Measurements from ENCODE around the gene RALGDS. TPM values are rescaled to one million over a fixed set of nuclear protein-coding genes. Genes with fewer than 3 reads are reported as not detected.

Gene RALGDS
- polyA plus RNA-seq, 4 donors, result 32.2 to 47.1 (median 33.5) TPM

DNA sequence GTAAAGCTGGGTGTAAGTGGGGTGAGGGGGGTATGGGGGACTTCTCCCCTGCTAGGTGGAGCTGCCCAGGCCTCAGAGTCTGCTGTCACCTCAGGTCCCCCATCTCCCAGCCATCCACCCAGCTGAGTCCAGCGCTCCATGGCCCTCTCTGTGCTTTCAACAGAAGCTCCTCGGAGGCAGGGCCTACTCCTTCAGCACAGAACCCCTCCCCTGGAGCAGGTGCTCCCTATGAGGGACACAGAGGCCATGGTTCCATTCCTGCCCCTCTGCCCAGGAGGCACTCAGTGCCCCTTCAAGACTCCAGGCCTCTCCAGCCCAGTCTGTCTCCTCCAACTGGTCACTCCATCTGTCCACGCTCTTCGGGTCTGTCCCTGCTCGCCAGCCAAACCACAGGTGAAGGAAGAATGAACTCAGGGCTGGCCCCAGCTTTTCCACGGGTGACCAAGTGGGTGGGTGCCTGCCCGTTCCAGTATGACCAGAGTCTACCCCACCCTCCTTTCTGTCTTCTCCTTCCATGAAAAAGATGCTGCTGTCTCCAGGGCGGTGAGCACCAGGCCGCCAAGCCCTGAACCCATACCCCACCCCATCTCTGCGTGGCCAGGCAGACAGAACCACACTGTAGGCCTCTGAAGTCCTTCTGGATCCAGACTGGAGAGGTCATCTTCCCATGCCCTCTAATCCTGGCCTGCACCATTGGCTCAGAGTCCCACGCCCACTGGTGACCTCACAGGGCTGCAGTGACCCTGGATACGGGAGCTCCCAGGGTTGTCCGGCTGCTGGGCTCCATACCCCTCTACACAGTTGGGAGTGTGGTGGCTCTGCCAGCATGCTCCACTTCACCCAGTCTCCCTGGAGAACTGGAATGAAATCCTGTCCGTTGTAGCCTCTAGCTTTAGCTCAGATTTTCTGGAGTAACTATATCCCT, 30.8 kb upstream of the RALGDS start:
- no peak for DNase-seq (ENCODE audit: low read depth in 4 of 4, low spot score in 2 of 4)

DNA sequence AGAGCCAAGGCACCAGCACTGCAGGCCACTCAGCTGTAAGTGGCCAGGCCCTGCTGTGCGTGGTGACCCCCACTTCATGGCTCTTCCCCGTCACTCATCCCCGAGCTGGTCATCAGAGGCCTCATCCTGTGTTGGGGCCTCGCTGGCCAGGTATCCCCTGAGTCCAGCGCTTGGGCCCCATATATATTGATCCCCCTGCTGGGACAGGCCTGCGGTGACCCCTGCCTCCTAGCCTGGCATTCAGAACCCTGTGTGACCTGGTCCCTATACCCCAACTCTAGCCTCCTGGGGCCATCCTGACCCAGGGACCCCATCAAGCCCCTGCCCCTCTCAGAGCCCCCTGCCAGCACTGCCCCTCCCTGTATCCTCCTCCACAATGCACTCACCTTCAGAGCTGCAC, 30.0 kb upstream of the RALGDS start:
- no peak for DNase-seq (ENCODE audit: low read depth in 4 of 4, low spot score in 2 of 4)

DNA sequence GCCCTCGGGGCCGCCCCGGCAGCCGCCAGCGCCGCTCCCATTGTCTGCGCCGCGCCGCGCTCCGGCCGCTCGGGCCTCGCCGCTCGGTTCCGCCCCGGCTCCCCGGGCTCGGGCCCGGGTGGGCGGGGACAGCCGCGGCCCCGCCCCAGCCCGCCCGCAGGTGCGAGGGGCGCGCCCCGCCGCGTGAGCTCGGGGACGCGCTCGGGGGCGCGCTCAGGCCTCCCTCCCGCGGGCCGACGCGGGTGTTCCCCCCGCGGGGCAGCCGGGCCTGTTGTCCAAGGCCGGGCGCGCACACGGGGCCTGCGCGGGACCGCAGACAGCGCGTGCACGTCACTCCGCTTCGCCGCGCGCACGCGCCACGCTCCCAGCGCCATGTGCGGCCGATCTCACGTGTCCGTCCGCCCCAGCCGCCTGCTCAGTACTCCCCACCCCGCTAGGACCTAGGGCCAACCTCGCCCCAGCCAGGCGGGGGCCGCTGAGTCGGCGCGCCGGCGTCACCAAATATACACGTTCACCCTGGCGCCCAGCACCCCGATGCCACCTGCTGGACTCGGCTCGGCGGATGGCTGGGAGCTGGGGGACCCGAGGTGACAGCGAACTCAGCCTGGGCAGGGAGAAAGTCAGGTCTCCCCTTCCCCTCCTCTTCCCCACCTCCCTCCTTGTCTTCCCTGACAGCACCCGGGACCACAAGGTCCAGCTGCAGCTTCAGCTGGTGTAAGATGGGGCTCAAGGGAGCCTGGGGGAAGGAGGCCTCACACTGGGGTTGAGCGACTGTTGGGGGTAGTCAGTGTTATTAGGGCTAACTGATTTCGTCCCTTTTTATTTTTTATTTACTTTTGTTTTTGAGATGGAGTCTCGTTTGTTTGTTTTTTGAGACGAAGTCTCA, 28.3 kb upstream of the RALGDS start:
- DNase-seq (ENCODE audit: low read depth in 4 of 4, low spot score in 2 of 4), result peak in 2 of 4 donors; percentile 29 to 66

DNA sequence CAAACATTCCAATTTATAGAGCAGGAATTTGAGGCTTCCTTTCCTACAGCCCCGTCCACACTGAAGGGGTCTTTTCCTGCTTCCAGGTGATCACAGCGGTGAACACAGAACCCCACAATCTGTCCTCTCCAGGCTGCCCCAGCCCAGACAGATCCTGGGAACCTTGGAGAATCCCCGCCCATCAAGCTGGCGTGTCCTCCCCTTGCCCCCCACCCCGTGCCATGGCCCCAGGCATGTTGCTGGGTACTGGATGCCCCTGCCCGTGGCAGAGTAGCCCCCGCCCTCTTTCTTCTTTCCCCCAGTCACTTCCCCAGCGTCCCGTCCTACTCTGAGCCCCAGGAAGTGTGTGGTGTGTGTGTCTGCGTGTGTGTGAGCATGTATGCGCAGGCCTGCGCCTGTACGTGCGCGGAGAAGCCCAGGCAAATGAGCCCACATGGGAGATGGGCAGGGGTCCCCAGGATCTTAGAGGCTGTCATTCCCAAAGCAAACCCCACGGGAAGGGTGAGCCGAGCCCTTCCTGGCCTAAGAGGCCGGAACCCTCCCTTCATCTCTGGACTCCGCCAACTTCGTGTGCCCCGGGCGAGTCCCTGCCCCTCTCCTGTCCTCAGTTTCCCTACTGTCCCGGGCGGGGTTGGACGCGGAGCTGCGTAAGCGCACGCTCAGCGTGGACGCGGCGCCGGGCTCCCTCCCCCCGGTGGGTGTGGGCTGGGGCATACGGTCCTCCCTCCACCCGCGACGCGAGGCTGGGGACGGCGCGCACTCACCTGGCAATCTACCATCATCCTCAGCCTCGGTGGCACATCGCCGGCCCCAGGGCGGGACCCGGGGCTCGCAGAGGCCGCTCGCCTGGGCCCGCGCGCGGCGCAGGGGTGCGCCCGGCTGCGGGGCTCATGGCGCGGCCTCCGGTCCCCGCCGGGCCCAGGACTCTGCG, 27.4 kb upstream of the RALGDS start:
- peak in 1 of 4 donors; percentile 17 for DNase-seq (ENCODE audit: low read depth in 4 of 4, low spot score in 2 of 4)

DNA sequence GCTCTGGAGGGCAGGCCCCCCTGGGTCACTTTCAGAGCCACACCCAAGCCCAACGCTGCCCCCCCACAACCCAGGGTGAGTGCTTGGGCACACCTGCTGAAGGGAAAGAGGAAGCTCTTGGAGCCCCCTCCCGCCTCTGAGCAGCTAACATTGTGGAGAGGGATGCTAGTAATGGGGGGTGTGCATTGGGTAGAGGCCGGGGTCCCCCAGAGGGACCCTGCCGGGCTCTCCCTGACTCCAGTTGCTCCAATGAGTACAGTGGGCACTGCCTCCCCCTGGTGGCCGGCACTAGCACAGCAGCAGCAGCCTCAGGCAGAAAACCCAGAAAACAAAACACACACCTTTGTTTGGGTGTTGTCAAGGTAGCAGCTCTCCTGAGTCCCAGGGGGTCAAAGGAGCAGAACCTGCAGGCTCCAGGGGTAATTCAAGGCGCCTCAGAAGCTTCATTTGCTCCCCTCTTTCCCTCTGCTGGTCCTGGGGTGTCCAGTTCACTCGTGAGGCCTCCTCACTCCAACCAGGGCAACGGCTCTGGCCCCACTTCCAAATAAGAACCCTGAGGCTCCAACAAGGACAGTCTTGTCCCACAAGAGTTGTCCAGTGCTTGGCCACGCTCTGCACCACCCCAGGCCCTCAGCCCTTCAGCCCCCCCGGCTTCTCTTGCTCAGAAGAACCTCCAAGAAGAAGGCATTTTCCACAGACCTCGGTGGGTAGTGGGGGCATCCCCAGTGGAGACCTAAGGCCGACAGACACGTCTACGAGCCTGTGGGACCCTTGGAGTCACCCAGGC, 26.6 kb upstream of the RALGDS start:
- no peak for DNase-seq (ENCODE audit: low read depth in 4 of 4, low spot score in 2 of 4)

DNA sequence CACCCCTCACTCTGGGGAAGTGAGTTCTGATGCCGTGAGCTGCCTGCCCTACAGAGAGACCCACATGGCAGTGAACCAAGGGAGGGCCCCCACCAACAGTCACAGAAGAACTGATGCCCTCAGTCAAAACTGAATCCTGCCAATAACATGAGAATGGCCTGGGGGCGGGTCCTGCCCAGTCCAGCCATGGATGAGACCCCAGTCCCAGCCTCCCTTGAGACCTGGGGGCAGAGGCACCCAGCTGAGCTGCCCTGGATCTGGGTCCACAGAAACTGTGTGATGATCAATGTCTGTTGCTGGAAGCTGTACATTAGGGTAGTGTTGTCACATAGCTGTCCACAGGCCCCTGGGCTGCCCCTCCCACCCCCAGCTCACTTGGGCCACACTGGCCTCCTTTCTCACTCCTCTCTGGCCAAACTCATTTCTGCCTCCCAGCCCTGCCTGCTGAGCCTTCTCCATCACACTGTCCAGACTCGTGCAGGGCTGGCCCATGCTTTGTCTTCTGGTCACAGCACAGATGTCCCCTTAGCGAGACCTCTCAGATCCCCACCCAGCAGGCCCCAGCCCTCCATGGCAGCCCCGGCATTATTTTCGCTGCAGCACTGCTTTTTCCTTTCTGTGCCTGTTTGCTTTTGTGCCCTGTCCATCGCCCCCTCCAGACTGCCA, 25.8 kb upstream of the RALGDS start:
- DNase-seq (ENCODE audit: low read depth in 4 of 4, low spot score in 2 of 4), result no peak

DNA sequence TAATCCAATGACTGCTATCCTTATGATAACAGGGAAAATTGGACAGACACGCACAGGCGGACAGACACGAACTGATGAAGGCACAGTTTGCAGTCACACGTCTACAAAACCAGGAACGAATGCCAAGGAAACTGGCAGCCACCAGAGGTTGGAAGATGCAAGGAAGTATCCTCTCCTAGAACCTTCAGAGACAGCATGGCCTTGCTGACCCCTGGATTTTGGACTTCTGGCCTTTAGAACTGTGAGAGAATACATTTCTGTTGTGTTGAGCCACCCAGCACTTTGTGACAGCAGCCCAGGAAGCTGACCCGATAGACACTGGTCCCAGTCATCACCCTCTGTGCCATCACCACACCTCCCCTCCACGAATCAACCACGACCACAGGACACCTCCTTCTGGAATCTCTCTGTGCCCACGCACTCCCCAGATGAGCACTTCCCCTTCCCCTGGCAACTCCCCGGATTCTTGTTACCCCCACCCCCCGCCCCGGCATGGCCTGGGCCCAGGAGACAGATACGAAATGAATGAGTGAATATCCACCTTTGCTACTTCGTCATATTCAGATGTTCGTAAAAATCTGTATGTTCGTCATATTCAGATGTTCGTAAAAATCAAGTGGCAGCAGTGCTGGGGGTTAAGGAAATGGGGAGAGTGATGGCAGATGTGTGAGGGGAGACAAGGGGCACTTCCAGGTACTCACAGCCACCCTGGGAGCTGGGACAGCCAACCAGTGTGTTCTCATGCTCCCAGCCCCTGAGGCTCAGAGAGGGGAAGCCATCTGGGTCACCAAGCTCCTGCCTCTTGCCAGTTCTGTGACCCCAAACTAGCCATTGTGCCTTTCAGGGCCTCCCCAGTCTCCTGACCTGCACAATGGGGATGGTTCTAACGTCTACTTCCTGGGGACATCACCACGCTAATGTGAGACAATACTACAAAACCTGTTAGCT, 24.1 kb upstream of the RALGDS start:
- no peak for DNase-seq (ENCODE audit: low read depth in 4 of 4, low spot score in 2 of 4)

DNA sequence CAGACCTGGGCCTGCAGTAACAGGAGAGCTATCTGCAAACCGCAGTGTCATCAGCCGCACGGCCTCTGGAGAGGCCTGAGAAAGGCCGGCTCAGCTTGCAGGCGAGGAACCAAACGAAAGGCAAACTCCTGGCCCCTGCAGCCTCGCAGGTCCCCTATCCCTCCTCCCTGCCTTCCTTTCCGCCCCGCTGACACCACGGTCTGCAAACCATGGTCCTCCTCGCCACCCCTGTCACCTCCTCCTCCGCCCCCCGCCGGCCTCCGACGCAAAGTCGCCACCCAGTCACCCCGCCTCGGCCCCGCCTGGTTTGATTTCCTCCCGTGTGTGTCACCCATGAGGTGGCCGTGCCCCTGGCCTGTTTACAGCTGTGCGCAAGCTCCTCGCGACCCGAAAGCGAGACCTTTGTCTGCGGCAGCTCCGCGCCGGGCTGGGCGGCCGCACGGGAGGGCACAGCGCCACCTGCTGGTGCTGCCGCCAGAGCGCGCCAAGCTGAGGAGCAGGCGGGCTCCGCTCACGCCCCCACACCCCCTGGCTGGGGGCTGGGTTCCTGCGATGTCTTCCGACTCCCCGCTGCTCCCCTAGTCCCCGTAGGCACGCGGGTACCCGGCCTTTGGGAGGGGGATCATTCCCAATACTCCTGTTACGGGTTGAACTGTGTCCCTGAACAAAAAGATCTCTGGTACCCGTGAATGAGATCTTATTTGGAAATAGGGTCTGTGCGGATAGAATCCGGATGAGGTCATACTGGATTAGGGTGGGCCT, 23.3 kb upstream of the RALGDS start:
- DNase-seq (ENCODE audit: low read depth in 4 of 4, low spot score in 2 of 4), result no peak

DNA sequence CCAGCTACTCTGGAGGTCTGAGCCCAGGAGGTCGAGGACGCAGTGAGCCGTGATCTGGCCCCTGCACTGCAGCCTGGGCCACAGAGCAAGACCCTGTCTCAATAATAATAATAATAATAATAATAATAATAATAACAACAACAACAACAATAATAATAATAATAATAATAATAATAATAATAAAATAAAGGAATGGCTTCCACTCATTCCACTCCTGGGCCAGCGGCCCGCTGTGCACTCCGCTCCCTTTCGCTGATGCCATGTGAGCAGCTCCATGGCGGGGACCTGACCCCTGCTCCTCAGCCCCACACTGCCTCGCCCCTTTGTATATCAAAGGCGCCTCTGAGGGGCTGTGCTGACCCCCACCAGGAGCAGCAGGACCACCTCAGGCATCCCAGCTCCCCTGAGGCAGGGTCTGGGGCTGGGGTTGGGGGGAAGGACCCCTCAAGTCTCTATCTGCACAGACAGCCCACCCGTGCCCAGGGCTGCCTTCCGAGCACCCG, 22.6 kb upstream of the RALGDS start:
- DNase-seq (ENCODE audit: low read depth in 4 of 4, low spot score in 2 of 4), result no peak

DNA sequence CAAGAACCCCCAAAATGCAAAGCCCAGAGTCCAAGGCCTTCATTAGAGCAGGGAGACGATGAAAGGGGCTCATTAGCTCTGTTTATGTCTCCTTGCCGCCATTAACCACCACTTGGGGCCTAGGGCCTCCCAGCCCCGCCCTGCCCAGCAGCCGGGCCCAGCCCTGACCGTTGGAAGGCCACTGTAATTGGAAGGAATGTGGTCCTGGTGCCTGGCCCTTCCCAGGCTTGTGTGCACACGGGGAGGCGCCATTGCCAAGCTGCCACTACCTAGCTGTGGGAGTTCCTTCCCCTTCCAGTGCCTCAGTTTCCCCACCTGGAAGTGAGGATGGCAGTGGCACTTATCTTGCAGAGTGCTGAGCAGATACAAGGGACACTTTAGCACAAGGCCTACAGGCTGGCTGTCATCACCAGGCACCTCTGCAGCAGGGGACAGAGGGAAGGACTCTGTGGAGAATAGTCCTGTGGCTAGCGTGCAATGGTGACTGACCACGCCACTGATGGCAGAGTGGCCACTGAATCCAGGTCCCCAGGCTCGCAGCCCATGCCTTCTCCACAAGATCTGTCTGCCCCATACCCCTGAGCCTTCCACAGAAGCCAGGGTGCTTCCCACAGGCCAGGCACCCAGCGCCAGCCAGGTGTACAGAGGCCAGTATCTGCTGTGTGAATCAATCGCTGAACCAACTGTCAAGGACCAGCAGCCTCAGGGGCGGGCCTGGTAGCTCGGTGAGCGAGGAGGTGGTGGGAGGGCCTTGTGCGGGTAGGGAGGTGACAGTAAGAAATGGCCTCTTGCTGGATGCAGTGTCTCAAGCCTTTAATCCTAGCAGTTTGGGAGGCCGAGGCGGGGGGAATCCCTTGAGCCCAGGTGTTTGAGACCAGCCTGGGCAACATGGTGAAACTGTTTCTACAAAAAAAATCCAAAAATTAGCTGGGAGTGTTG, 21.9 kb upstream of the RALGDS start:
- no peak for DNase-seq (ENCODE audit: low read depth in 4 of 4, low spot score in 2 of 4)

DNA sequence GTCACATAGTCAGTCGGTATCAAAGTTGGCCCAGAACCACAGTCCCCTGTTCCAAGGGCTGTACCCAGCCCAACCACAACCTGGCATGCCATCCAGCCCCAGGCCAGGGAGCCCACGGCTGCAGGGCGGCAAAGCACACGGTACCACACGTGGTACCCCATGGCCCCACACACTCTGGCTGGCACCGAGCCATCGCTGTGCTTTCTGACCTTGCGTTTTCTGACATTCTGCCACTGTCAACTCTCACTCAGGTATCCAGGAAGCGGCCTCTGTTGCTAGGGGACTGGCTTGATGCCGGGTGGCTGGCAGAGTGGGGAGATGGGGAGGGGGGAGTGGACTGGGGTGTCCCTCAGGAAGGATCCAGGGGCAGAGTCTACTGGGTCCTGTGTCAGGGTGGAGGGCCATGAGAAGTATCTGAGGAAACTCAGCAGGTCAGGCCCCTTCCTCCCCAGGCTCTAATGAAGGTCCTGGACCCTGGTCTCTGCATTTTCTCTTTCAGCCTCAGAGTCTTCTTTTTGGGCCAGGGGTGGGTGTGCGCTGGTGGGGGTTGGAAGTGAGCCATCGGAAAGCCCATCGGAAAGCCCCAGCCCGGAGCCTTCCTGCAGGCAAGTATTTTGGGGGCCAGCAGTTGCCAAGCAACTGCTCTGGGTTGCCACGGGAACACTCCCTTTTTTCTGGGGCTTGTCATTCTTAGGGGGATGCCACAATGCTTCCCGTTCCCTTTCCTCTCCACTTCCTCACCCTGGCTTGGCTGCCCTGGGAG, 21.0 kb upstream of the RALGDS start:
- DNase-seq (ENCODE audit: low read depth in 4 of 4, low spot score in 2 of 4), result no peak

DNA sequence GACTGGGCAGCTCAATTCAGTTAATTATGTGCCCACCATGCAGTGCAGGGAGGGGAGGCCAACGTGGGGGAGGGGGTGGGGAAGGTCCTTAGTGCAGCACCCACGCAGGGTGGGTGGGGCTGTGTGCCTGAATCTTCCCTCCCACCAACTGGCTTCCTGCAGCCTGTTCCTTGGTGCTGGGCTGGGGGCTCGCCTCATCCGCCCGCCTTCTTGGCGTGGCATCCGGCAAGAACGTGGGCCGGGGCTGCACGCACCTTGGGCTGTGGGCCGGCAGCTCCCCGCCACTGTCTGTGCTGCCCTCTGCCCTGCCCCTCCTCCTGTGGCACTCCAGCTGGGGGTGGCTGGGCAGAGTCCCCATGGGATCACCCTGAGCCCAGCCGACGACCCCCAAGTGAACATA, 19.6 kb upstream of the RALGDS start:
- DNase-seq (ENCODE audit: low read depth in 4 of 4, low spot score in 2 of 4), result no peak

DNA sequence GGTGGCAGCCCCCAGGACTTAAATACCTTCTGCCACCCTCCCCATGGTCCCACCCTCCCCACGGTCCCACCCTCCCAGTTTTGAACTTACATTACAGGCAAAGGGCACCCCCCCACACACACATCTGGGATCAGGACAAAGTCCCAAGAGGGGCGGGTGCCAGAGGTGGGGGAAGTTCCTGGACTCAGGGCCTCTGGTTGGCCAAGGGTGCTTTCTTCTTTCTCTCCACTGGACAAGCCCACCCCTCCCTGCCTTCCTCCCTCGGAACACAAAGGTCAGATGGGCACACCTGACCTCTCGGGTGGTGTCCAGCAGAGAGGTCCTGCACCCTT, 19.1 kb upstream of the RALGDS start:
- DNase-seq (ENCODE audit: low read depth in 4 of 4, low spot score in 2 of 4), result no peak

DNA sequence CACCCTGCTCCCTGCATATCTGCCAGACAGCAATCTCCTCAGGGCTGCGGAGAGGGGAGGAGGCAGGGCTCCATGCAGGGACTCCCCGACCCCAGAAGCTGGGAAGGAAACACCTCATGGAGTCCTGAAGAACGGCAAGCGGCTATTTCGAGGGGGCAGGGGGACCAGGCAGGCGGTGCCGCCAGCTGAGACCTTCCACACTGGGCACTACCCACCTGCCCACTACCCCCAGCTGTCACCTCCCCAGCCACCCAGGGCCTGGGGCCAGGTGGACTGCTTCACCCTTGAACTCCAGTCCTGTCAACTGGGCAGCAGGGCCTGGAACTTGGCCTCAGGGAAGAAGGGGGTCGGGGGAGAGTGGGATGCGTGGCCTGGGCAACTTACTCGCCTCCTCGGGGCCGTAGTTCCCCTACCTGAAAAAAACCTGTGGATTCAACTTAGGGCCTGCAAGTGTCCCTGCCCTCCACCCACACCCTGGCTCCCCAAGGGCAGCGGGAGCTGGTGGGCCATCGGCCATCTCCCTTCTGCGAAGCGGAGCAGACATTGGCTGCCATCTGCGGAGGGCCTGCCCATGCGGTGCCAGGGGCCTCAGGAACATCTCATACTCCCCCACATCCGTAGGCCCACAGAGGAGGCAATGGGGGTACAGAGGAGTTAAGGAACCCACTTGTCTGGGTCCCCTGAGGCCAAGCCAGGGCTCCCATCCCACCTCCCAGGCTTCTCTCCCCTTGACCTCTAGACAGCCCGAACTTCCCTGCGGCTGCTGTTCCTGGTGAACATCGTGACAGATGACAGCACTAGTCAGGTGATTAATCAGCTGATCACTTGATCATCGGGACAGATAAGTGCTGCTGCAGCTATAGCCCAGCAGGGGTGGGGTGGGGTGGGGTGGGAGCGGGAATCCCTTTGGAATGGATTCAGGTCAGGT, 18.5 kb upstream of the RALGDS start:
- DNase-seq (ENCODE audit: low read depth in 4 of 4, low spot score in 2 of 4), result no peak

Measured in left renal cortex interstitium (tissue), 4 donors.